Fibroblast of mammary gland (primary cell): ENCODE data around the gene PLEKHA1.

ENCODE experiments used
- DNase-seq: peaks from one replicate; pipeline ENCODE4 v3.0.0-alpha.2; 2010; ENCODE audit warnings: low read depth
- H3K4me3 ChIP-seq: 2 replicates; pipeline ENCODE4 v1.5.1; 2011; ENCODE audit warnings: low read depth, mild to moderate bottlenecking, low read length, moderate library complexity; ENCODE audit not compliant: control insufficient read depth
- TF ChIP-seq, protein P1 (sequence below): conservative IDR thresholded peaks from 2 replicates; pipeline ENCODE4 v1.5.1; 2011; ENCODE audit warnings: low read depth, low read length, inconsistent platforms; ENCODE audit not compliant: control insufficient read depth, insufficient read depth

Gene PLEKHA1

GRCh38 chr10:122475100-122475499 is 100.6 kb downstream of the PLEKHA1 start:
- DNase-seq, result no peak
- TF ChIP-seq, protein P1, sequence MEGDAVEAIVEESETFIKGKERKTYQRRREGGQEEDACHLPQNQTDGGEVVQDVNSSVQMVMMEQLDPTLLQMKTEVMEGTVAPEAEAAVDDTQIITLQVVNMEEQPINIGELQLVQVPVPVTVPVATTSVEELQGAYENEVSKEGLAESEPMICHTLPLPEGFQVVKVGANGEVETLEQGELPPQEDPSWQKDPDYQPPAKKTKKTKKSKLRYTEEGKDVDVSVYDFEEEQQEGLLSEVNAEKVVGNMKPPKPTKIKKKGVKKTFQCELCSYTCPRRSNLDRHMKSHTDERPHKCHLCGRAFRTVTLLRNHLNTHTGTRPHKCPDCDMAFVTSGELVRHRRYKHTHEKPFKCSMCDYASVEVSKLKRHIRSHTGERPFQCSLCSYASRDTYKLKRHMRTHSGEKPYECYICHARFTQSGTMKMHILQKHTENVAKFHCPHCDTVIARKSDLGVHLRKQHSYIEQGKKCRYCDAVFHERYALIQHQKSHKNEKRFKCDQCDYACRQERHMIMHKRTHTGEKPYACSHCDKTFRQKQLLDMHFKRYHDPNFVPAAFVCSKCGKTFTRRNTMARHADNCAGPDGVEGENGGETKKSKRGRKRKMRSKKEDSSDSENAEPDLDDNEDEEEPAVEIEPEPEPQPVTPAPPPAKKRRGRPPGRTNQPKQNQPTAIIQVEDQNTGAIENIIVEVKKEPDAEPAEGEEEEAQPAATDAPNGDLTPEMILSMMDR, result no peak
- no peak overlapping the region for H3K4me3 ChIP-seq

DNA sequence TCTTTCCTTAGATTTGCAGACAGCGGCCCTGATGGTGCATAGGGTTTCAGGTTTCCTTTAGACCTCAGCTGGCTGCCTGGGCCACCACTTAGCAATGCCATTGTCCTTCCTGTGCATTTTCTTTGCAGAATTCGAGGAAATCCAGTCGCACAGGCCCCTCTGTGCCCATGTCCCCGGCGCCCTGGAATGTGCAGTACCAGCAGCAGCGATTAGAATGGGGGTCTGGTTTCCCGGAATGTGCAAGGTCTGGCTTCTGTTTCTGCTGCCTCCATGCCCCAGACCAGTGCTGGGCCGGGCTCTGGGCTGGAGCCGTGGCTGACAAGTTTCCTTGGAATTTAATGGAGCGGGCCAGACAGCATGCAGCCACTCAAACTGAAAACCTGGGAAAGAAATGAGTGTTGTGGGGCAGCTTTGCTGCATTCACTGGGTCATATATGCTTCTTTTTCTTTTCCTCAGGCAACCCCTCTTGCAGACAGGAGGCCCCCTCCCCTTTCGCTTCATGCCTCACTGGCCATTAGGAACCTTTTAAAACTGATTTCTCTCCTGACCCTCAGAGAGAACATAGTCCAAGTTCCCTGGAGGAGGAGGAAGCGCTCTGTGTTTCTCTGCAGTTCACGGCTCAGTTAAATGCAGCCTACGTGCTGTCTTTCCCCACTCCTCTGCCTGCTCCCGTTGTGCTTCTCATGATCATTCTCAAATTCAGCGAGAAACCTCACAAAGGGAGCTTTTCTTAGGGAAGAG is 101.3 kb downstream of the PLEKHA1 start:
- H3K4me3 ChIP-seq, result no peak overlapping the region
- no peak for DNase-seq
- TF ChIP-seq, protein P1, result no peak

- DNase-seq, result no peak
- TF ChIP-seq, protein P1, result no peak
Observed at GRCh38 chr10:122476333-122476695, 101.8 kb downstream of the PLEKHA1 start.

GRCh38 chr10:122477436-122477835 is 102.9 kb downstream of the PLEKHA1 start:
- DNase-seq, result no peak
- H3K4me3 ChIP-seq, result no peak overlapping the region
- TF ChIP-seq, protein P1, result no peak

More at GRCh38 chr10:122476333-122476695, 101.8 kb downstream of the PLEKHA1 start:
- H3K4me3 ChIP-seq, result no peak overlapping the region

DNA sequence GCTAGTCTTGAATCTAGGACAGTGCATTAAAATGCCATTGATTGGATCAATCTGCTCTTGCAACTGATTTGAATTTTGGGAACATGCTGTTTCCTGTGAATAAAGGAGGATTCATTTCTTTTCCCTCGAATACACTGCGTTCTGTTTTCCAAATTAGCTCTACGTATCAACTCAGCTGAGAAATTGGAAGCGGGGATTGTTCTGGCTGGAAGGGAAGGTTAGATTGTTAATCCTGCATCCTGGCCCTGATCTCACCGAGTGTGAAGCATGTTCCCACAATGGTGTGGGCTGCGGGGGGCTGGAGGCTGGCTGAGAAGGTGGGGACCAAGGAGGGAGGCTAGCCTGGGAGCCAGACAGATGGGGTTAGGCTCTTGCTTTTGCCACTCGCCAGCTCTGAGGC is 104.5 kb downstream of the PLEKHA1 start:
- TF ChIP-seq, protein P1, result no peak
- no peak overlapping the region for H3K4me3 ChIP-seq
- DNase-seq, result no peak

DNA sequence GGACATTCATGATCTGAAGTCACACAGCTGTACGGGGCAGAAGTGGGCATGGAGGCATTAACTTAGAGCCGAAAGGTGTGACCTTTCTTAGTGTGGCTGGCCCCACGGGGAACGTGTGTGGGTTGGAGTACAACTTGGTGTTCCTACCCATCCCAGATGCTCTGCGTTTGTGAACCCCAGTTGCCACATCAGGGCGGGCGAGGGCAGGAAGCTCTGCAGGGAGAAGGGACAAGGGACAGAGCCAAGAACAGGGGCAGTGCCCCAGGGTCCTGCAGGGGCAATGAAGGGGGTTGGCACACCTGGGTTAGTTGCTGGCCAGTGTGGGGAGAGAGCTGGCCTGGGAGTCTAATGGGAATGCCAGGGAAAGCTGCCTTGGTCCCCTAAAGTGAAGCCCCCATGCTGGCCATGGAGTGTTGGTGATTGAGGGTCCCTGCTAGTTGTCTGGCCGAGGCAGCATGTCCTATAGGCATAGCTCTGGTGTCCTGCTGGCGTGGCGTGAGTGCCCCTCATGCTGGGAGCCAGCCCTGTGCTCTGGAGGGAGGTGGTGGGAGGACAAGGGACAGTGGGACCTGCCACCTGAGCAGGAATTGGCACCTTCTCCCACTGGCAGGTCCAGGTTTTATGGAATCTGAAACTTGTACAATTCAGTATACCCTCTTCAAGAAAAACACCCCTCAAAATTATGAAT is 105.8 kb downstream of the PLEKHA1 start:
- TF ChIP-seq, protein P1, result no peak
- DNase-seq, result no peak
- no peak overlapping the region for H3K4me3 ChIP-seq
